GM12865 (cell line): ENCODE results near the gene EIF4G3.

Experiments
- DNase-seq: peaks from one replicate; pipeline ENCODE4 v3.0.0; 2010; ENCODE audit warnings: low read depth
- H3K4me3 ChIP-seq: 2 replicates; pipeline ENCODE4 v1.5.1; 2011; ENCODE audit warnings: mild to moderate bottlenecking, low read depth, low read length, control low read depth
- TF ChIP-seq, protein P1 (sequence below): IDR thresholded peaks from 2 replicates; pipeline ENCODE4 v1.5.1; 2011; ENCODE audit warnings: low read length, control low read depth, low read depth, inconsistent platforms; ENCODE audit not compliant: insufficient read depth; ENCODE audit errors: missing control alignments

EIF4G3 gene

DNA sequence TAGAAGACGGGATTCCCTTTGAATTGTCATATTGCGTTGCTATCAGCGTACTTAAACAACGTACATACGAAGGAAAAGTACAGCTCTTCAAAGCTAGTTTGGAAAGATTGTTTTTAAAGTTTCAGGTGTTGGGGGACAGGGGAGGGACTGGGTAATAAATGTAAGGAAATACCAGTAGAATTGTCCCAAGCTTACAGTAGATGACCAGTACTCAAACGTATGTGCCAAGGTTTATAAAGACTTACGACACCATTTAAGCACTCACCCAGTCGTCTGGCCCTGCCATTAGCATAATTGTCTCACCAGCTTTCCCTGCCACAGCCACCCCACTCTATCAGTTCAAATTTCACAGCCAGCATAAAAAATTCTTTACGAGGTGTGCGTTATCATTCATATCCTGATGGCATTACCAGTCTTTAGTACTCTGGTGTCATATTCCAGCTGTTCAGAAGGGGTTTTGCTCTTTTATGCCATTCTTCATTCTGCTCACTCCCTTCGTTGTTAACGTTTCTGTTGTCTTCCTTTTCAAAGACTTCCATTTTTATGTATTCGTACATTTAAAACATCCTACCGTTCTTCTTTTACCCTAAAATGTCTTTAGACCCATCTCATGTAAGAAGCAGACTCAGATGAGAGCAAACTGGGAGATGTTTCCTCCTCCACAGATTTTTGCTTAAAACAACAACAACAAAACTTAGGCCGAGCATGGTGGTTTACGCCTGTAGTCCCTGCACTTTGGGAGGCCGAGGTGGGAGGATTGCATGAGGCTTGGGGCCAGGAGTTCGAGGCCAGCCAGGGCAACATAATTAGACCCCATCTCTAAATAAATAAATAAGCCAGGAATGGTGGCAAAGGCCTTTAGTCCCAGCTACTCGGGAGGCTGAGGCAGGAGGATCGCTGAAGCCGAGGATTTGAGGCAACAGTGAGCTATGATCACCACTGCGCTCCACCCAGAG lies 388.6 kb downstream of the EIF4G3 start:
- peak overlapping the region; percentile 73 for H3K4me3 ChIP-seq
- TF ChIP-seq, protein P1, sequence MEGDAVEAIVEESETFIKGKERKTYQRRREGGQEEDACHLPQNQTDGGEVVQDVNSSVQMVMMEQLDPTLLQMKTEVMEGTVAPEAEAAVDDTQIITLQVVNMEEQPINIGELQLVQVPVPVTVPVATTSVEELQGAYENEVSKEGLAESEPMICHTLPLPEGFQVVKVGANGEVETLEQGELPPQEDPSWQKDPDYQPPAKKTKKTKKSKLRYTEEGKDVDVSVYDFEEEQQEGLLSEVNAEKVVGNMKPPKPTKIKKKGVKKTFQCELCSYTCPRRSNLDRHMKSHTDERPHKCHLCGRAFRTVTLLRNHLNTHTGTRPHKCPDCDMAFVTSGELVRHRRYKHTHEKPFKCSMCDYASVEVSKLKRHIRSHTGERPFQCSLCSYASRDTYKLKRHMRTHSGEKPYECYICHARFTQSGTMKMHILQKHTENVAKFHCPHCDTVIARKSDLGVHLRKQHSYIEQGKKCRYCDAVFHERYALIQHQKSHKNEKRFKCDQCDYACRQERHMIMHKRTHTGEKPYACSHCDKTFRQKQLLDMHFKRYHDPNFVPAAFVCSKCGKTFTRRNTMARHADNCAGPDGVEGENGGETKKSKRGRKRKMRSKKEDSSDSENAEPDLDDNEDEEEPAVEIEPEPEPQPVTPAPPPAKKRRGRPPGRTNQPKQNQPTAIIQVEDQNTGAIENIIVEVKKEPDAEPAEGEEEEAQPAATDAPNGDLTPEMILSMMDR, result no peak
- peak; percentile 22 for DNase-seq

DNA sequence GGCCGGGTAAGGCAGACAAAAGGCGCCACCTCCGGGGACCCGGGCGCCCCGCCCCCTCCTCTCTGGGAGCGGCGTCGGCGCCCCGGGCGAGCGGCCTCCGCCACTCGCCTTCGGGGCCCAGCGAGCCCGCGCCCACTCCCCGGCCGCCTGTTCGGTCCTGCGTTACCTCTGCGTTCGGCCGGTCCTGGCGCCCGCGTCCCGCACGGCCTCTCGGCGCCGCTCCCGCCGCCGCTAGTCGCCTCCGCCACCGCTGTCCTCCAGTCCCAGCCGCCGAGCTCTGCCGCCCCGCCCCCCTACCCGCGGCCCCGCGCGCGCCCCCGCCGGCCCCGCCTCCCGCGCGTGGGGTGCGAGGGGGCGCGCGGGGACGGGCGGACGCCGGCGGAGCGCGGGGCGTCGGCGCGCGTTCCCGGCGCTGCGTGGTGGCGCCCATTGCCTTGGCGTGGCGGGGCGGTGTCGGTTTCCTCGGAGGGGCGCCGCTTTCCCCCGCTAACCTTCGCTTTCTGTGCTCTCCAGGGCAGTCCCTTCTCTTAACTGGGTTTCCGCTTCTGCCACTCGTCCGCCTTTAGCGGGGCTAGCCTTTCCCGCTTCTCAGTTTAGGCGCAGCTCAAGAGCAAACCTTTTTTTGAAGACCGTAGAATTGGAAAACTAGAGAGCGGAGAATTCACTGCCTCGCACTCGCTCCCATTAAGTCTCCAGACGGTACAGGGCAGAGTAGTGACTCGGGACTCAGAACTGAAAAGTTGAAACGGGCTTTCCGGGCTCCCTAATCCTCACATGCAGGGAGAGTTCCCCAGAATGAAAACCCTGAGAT lies 389.5 kb downstream of the EIF4G3 start, which contains the start of gene HP1BP3:
HP1BP3 (minus strand) TSS at position 279 of the 811 bp plus-strand sequence. CDS start 6,867 bp downstream, outside the sequence.
- DNase-seq, result peak; percentile 88
- H3K4me3 ChIP-seq, result peak within 1 kb of the TSS; percentile 99
- TF ChIP-seq, protein P1, result no peak

DNA sequence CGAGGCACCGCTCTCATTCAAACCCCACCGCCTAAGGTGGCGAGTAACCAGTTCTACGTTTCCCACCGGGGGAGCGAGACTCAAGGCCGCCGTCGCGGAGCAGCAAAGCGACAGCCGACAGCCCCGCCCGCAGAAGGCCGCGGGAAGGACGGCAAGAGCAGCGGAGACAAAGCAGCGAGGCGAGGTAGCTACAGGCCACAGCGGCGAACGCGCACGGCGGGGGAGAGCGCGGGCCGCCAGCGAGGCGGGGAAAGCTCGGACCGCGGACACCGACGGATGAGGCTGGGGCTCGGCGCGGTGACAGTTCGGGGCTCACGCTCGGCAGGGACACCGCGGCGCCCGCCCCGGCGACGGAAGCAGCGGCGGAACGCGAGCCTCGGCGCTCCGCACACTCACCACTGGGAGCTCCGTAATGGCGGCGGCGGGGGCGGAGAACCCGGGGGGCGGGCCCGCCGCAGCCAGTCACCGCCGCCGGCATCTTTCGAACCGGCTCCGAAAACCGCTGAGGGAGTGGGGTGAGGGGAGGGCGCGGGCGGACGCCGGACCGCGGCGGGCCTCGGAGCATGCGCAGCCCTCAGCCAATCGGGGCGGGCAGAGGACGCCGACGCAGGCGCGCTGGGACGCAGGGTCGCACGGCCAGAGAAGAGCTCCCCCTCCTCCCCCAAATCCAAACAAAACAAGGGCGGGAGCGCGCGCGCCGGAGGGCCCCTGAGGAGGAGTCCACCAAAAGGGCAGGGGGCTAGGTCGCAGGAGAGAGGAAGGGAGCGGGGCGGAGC lies 390.3 kb downstream of the EIF4G3 start:
- peak overlapping the region; percentile 99 for H3K4me3 ChIP-seq
- peak; percentile 97 for DNase-seq
- TF ChIP-seq, protein P1, result no peak

DNA sequence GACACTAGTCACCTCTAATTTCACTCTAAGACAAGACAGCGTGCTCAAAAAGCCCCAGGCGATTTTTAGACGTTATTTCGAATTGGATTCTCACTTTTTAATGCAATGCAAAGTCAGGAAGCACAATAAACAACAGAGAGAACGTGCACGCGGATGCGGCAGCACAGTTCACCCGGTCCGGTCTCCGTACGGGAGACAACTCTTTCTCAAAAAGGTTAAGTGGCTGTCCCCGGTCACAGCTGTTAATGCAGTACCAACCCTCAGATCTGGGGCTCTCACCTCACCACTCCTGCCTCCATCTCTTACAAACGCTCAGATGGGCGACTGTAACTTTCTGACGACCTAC lies 390.8 kb downstream of the EIF4G3 start:
- no peak for DNase-seq
- peak overlapping the region; percentile 99 for H3K4me3 ChIP-seq
- TF ChIP-seq, protein P1, result no peak

DNA sequence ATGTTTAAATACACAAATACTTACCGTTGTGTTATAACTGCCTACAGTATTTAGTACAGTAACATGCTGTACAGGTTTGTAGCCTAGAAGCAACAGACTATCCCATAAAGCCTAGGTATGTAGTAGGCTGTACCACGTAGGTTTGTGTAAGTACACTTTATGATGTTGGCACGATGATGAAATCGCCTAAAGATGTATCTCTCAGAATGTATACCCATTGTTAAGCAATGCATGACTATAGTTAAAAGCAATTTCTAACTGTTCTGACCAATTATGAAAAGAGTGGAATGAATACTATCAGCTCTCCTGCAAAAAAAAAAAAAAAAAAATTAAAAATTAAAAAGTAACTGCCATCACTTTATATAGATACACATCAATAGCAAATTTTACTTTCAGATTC lies 401.0 kb downstream of the EIF4G3 start:
- no peak for DNase-seq
- H3K4me3 ChIP-seq, result no peak overlapping the region
- TF ChIP-seq, protein P1, result no peak

DNA sequence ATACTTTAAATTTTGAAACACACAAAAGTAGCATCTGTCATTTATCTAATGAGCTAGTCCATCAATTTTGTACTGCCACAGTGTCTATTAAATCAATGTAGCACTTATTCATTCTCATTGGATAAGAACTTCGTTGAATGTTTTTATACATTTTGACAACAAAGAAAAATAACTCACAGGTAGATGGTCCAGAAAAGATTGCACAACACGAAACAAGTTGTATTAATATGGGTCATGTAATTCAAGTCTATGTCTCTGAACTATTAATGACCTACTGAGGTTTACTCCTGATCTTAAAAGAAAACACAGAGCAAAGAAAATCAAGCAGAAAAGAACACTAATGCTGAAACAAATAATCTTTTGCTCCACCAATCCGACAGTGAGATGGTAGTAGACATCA lies 404.9 kb downstream of the EIF4G3 start:
- H3K4me3 ChIP-seq, result no peak overlapping the region
- DNase-seq, result no peak
- TF ChIP-seq, protein P1, result no peak
